ENCODE data around the gene SRSF10.

- TF ChIP-seq EZH2 (IDR thresholded peaks at IDR 0.05; ENCODE audit: insufficient read depth, poor library complexity, severe bottlenecking) (no peak), EZH2phosphoT487 (IDR thresholded peaks at IDR 0.05; ENCODE audit: insufficient read depth, low read depth) (no peak)
Observed at GRCh38 chr1:23979881-23980727, at the start of gene SRSF10.

Measured in GM23248 (cell line).